AG04449 (cell line): Measurements from ENCODE around the gene FAAP20.
A peak's percentile ranks its signal among the peaks of the same experiment; 100 is the strongest.

ENCODE experiments used
- CTCF ChIA-PET: fragments of 350-600 bp; formaldehyde crosslinking; extraction: SDS; loops from one replicate; lab custom pipeline; 2021; ENCODE audit warnings: antibody characterized with exemption; lab: Yijun Ruan, JAX
- POLR2A ChIA-PET: fragments of 400-600, 350-600 bp; formaldehyde crosslinking; extraction: SDS; loops from one replicate; lab custom pipeline; 2020; ENCODE audit warnings: antibody characterized with exemption, inconsistent platforms; lab: Yijun Ruan, JAX
- DNase-seq: peaks from one replicate; pipeline ENCODE4 v3.0.0-alpha.2; 2010; ENCODE audit warnings: low read depth, low spot score
- H3K4me3 ChIP-seq: 2 replicates; pipeline ENCODE4 v1.5.1; 2011; ENCODE audit warnings: low read depth, mild to moderate bottlenecking, control low read depth, low read length
- TF ChIP-seq, protein P1 (sequence below): IDR thresholded peaks from one replicate; pipeline ENCODE4 v1.5.1; 2011; ENCODE audit warnings: mild to moderate bottlenecking, moderate library complexity, low read length, control low read depth, inconsistent platforms; ENCODE audit not compliant: insufficient read depth; ENCODE audit errors: missing control alignments

The FAAP20 gene

DNA sequence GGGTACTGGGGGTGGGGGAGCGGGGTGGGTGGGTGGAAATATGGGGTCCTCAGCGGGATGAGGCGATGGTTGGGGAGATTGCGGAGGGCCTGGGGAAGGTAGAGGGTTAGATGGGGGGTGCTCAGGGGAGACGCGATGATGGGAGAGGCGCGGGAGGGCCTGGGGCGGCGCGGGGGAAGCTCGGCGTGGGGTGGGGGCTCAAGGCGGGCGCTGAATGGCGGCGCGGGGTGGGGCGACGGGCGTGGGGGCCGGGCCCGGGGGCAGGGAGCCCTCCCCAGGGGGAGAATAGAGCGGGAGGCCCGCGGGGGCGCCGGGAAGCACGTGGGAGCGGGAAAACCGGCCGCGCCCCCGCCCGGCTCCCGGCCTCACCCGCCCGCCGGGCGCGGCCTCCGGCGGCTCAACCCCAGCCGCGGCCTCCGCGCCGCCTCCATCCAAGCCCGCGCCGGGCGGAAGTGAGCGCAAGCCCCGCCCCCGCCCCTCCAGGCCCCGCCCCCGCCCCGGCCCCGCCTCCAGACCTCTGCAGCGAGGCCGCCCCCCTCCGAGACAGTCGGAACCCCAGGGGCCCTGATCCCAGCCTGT is at the start of gene FAAP20:
TSS of gene FAAP20 (minus strand) at position 454 of the 579 bp plus-strand sequence. CDS start at position 431, 23 bp downstream.
- DNase-seq: no peak
- POLR2A ChIA-PET: interaction anchor here (0.7 to 1.5 kb wide), 10 partner anchors 33 to 213 kb away, joined by 3 to 9 read pairs (median 4); partner anchors contain the start of genes MORN1, RER1 and SKI
- H3K4me3 ChIP-seq: peak within 1 kb of the TSS; percentile 66
- TF ChIP-seq, protein P1, sequence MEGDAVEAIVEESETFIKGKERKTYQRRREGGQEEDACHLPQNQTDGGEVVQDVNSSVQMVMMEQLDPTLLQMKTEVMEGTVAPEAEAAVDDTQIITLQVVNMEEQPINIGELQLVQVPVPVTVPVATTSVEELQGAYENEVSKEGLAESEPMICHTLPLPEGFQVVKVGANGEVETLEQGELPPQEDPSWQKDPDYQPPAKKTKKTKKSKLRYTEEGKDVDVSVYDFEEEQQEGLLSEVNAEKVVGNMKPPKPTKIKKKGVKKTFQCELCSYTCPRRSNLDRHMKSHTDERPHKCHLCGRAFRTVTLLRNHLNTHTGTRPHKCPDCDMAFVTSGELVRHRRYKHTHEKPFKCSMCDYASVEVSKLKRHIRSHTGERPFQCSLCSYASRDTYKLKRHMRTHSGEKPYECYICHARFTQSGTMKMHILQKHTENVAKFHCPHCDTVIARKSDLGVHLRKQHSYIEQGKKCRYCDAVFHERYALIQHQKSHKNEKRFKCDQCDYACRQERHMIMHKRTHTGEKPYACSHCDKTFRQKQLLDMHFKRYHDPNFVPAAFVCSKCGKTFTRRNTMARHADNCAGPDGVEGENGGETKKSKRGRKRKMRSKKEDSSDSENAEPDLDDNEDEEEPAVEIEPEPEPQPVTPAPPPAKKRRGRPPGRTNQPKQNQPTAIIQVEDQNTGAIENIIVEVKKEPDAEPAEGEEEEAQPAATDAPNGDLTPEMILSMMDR: no peak
- CTCF ChIA-PET: interaction anchor here (0.7 to 26.3 kb wide), 37 partner anchors 11 to 1230 kb away, joined by 3 to 891 read pairs (median 6); partner anchors contain the start of genes MORN1, PEX10, RER1 and SKI

- H3K4me3 ChIP-seq: no peak overlapping the region
- CTCF ChIA-PET: no interaction called here
- TF ChIP-seq, protein P1: no peak
- POLR2A ChIA-PET: no interaction called here
- DNase-seq: no peak
Observed at GRCh38 chr1:2242814-2243725, 48.5 kb upstream of the FAAP20 start.

DNA sequence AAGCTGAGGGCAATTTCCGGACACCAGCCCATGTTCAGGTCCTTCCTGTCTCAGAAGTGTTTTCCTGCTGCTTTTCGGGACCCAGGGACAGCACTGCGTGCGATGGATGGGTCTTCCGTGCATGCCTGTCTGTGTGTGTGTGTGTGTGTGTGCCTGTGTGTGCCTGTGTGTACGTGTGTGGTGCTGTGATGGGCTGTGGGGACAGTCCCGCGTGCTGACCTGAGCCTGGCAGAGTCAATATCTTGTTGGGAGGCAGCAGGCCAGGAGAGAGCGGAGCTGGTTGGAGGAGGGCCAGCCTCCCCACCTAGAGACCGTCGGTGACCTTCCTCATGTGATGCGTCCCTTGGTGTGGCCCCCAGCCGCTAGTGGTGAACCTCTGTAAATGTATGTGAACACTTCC is 47.2 kb upstream of the FAAP20 start:
- TF ChIP-seq, protein P1: no peak
- H3K4me3 ChIP-seq: no peak overlapping the region
- CTCF ChIA-PET: interaction anchor here (1.9 kb wide), 1 partner anchor 14 kb away, joined by 6 read pairs; no protein-coding TSS in a partner anchor
- DNase-seq: no peak
- POLR2A ChIA-PET: interaction anchor here (0.6 kb wide), 1 partner anchor 13 kb away, joined by 4 read pairs; no protein-coding TSS in a partner anchor

- POLR2A ChIA-PET: no interaction called here
Observed at GRCh38 chr1:2240270-2241156, 45.9 kb upstream of the FAAP20 start.

GRCh38 chr1:2239384-2239985 is 44.9 kb upstream of the FAAP20 start:
- H3K4me3 ChIP-seq: no peak overlapping the region
- ChIA-PET CTCF (interaction anchor here (0.8 to 2.0 kb wide), 3 partner anchors 45 to 142 kb away, joined by 3 to 7 read pairs (median 4); partner anchors contain the start of gene FAAP20), POLR2A (interaction anchor here (0.8 kb wide), 1 partner anchor 12 kb away, joined by 3 read pairs; the partner anchor contains the start of gene SKI)
- TF ChIP-seq, protein P1: no peak
- DNase-seq: no peak

More at GRCh38 chr1:2240270-2241156, 45.9 kb upstream of the FAAP20 start:
- CTCF ChIA-PET: interaction anchor here (0.9 to 1.9 kb wide), 3 partner anchors 15 to 141 kb away, joined by 3 to 6 read pairs (median 3); no protein-coding TSS in a partner anchor
- TF ChIP-seq, protein P1: no peak
- no peak for DNase-seq
- no peak overlapping the region for H3K4me3 ChIP-seq
